Suprapubic skin (tissue), 3 donors: ENCODE data around the gene INAVA.

ENCODE experiments used
- POLR2A ChIP-seq, 2 donors: fragments of 450-650 bp; IDR thresholded peaks; one replicate each; pipeline ENCODE4 v1.6.1; 2017; ENCODE audit warnings: antibody characterized with exemption in 2 of 2, mild to moderate bottlenecking in 2 of 2, moderate library complexity in 2 of 2
- TF ChIP-seq, protein P1 (sequence below), 2 donors: fragments of 200-600 bp in 1 of 2; fragments of 450-650 bp in 1 of 2; sonication (generic) in 1 of 2; IDR thresholded peaks; one replicate each; pipeline ENCODE4 v1.5.1; 2016 to 2019; ENCODE audit warnings: antibody characterized with exemption in 2 of 2, mild to moderate bottlenecking in 1 of 2, moderate library complexity in 1 of 2

- TF ChIP-seq, protein P1, sequence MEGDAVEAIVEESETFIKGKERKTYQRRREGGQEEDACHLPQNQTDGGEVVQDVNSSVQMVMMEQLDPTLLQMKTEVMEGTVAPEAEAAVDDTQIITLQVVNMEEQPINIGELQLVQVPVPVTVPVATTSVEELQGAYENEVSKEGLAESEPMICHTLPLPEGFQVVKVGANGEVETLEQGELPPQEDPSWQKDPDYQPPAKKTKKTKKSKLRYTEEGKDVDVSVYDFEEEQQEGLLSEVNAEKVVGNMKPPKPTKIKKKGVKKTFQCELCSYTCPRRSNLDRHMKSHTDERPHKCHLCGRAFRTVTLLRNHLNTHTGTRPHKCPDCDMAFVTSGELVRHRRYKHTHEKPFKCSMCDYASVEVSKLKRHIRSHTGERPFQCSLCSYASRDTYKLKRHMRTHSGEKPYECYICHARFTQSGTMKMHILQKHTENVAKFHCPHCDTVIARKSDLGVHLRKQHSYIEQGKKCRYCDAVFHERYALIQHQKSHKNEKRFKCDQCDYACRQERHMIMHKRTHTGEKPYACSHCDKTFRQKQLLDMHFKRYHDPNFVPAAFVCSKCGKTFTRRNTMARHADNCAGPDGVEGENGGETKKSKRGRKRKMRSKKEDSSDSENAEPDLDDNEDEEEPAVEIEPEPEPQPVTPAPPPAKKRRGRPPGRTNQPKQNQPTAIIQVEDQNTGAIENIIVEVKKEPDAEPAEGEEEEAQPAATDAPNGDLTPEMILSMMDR (IDR thresholded peaks at IDR 0.05), result no peak
- no peak for TF ChIP-seq POLR2A (IDR thresholded peaks at IDR 0.05)
Observed at GRCh38 chr1:200959411-200959921, 64.8 kb downstream of the INAVA start.
